ENCODE measurements around the gene NOXRED1. TPM values are rescaled to one million over a fixed set of nuclear protein-coding genes. Genes with fewer than 3 reads are reported as not detected.
A peak's percentile ranks its signal among the peaks of the same experiment; 100 is the strongest.
"Not testable (repeated sequence)": the region's sequence is repeated elsewhere in the genome, so short reads cannot be mapped to it uniquely, and the experiment has no call there.

NOXRED1 gene
- under 1 TPM in 10 of 12 donors, not detected in 2; 0.18 to 0.94 (median 0.42) TPM for polyA plus RNA-seq (ENCODE audit: insufficient read length in 12 of 12)
- long read RNA-seq, donor 1: 0 reads
- long read RNA-seq, donor 2: 0 reads
- long read RNA-seq, donor 3: 0 reads
- long read RNA-seq, donor 4: 0 reads
- long read RNA-seq, donor 5: 0 reads
- long read RNA-seq, donor 6: 0 reads
- long read RNA-seq, donor 7: 0 reads
- long read RNA-seq, donor 8: 0 reads
- long read RNA-seq, donor 9: 0 reads
- long read RNA-seq, donor 10: 0 reads
- long read RNA-seq, donor 11: 0 reads

- DNase-seq: no peak
These were observed at the start of gene NOXRED1 for GRCh38 chr14:77423423-77423822. TSS of gene NOXRED1 (minus strand) at chr14:77423523. CDS start at chr14:77422889, 634 bp downstream.

- no peak for DNase-seq
These were observed 47.0 kb upstream of the NOXRED1 start for GRCh38 chr14:77470224-77470870.

- DNase-seq: no peak
These were observed 46.2 kb upstream of the NOXRED1 start for GRCh38 chr14:77469539-77469938.

- no peak for DNase-seq
These were observed 45.8 kb upstream of the NOXRED1 start for GRCh38 chr14:77469067-77469505.

- no peak for DNase-seq
These were observed 44.5 kb upstream of the NOXRED1 start for GRCh38 chr14:77467801-77468200.

- peak; percentile 30 for DNase-seq
These were observed 35.9 kb upstream of the NOXRED1 start for GRCh38 chr14:77459072-77459723.

GRCh38 chr14:77458249-77458950 is 35.1 kb upstream of the NOXRED1 start:
- DNase-seq: peak; percentile 31

GRCh38 chr14:77457522-77458248 is 34.4 kb upstream of the NOXRED1 start, which contains the start of the genes AHSA1 and VIPAS39:
TSS of gene AHSA1 (plus strand) at chr14:77458093. CDS start at chr14:77458190, 97 bp downstream.
TSS of gene VIPAS39 (minus strand) at chr14:77457601. CDS start at chr14:77454102, 3,499 bp downstream.
- DNase-seq: peak; percentile 98

GRCh38 chr14:77457115-77457521 is 33.8 kb upstream of the NOXRED1 start:
- DNase-seq: no peak

GRCh38 chr14:77455966-77456640 is 32.8 kb upstream of the NOXRED1 start:
- no peak for DNase-seq

- DNase-seq: no peak
These were observed 18.9 kb upstream of the NOXRED1 start for GRCh38 chr14:77442196-77442595.

GRCh38 chr14:77439861-77440260 is 16.5 kb upstream of the NOXRED1 start:
- no peak for DNase-seq

- no peak for DNase-seq
These were observed 15.3 kb upstream of the NOXRED1 start for GRCh38 chr14:77438596-77438995.

- DNase-seq: no peak
These were observed 12.7 kb upstream of the NOXRED1 start for GRCh38 chr14:77436042-77436441.

GRCh38 chr14:77426396-77426795 is 3.1 kb upstream of the NOXRED1 start:
- no peak for DNase-seq

GRCh38 chr14:77424862-77425261 is 1.5 kb upstream of the NOXRED1 start:
- no peak for DNase-seq

GRCh38 chr14:77421201-77421600 is 2.1 kb downstream of the NOXRED1 start:
- no peak for DNase-seq

- no peak for DNase-seq
These were observed 6.5 kb downstream of the NOXRED1 start for GRCh38 chr14:77416836-77417235.

GRCh38 chr14:77416098-77416497 is 7.2 kb downstream of the NOXRED1 start:
- DNase-seq: not testable (repeated sequence)

GRCh38 chr14:77415403-77416030 is 7.8 kb downstream of the NOXRED1 start:
- DNase-seq: not testable (repeated sequence)
